Testis (tissue), 2 donors: Measurements from ENCODE around the gene PRIM2.

Experiments used
- POLR2A ChIP-seq: fragments of 450-650 bp; IDR thresholded peaks from one replicate; pipeline ENCODE4 v1.6.1; 2017; ENCODE audit warnings: antibody characterized with exemption, mild to moderate bottlenecking, moderate library complexity
- TF ChIP-seq, protein P1 (sequence below), 3 experiments: fragments of 450-650 bp in 2 of 3; fragments of 200-600 bp in 1 of 3; sonication (generic) in 1 of 3; IDR thresholded peaks; one replicate each; pipeline ENCODE4 v1.5.1; 2016 to 2019; ENCODE audit warnings: antibody characterized with exemption in 3 of 3, mild to moderate bottlenecking in 2 of 3, moderate library complexity in 1 of 3

DNA sequence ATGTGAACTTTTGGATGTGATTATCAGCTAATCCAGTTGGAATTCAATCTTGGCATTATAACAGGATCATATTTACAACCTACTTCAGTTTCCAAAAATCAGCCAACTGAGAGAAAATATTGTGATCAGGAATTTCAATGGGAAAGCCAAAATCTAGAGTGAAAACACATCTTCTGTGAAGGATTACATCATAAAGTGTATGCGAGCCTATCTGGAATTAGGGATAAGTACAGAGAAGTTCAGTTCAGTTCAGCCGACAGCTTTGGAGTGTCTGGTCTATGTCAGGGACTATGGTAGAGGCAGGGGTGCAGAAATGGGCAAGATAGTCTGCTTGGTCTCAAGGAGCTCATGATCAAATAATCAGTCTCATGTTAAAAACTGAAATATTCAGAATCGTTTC, 12.3 kb upstream of the PRIM2 start:
- TF ChIP-seq, protein P1, sequence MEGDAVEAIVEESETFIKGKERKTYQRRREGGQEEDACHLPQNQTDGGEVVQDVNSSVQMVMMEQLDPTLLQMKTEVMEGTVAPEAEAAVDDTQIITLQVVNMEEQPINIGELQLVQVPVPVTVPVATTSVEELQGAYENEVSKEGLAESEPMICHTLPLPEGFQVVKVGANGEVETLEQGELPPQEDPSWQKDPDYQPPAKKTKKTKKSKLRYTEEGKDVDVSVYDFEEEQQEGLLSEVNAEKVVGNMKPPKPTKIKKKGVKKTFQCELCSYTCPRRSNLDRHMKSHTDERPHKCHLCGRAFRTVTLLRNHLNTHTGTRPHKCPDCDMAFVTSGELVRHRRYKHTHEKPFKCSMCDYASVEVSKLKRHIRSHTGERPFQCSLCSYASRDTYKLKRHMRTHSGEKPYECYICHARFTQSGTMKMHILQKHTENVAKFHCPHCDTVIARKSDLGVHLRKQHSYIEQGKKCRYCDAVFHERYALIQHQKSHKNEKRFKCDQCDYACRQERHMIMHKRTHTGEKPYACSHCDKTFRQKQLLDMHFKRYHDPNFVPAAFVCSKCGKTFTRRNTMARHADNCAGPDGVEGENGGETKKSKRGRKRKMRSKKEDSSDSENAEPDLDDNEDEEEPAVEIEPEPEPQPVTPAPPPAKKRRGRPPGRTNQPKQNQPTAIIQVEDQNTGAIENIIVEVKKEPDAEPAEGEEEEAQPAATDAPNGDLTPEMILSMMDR (IDR thresholded peaks at IDR 0.05): no peak
- no peak for TF ChIP-seq POLR2A
